ENCODE measurements around the gene CNN1. TPM values are rescaled to one million over a fixed set of nuclear protein-coding genes. Genes with fewer than 3 reads are reported as not detected.

Gene CNN1
- total RNA-seq, 2 experiments from 2014 or later, result not detected

- no peaks in the 10 kb centered on the region for H3K27me3 Mint-ChIP-seq
- ChIA-PET POLR2A (no interaction called here), CTCF (no interaction called here)
- H3K4me3 Mint-ChIP-seq, result no peak overlapping the region
- ATAC-seq (ENCODE audit: poor library complexity), result no peak
- peaks cover 21% of the 10 kb centered on the region for H3K36me3 ChIP-seq (ENCODE audit: insufficient read depth, low read length)
- no peaks in the 10 kb centered on the region for H3K9me3 Mint-ChIP-seq
- no peaks in the 10 kb centered on the region for H3K4me1 ChIP-seq (ENCODE audit: insufficient read depth, low read length)
- DNase-seq, result no peak
- no peak overlapping the region for H3K27ac Mint-ChIP-seq
- H3K27me3 ChIP-seq (ENCODE audit: control insufficient read depth in 1 of 2, insufficient read depth in 2 of 2, low read length in 2 of 2), result no peaks in the 10 kb centered on the region
- no peak overlapping the region for H3K27ac ChIP-seq (ENCODE audit: low read depth in 1 of 2, low read length in 2 of 2)
- no peaks in the 10 kb centered on the region for H3K4me1 Mint-ChIP-seq (ENCODE audit: low read depth)
- no peaks in the 10 kb centered on the region for H3K9me3 ChIP-seq (ENCODE audit: control insufficient read depth in 1 of 2, insufficient read depth in 1 of 2, low read length in 2 of 2)
- H3K36me3 Mint-ChIP-seq (ENCODE audit: low read depth), result peaks cover 38% of the 10 kb centered on the region
- no peak overlapping the region for H3K4me3 ChIP-seq (ENCODE audit: low read length)
- TF ChIP-seq CTCF (IDR thresholded peaks at IDR 0.05), result no peak
- intact Hi-C loops (cut with DNase I, micrococcal nuclease), result no loop called here
Observed at GRCh38 chr19:11495481-11495880, 43.2 kb upstream of the CNN1 start.

DNA sequence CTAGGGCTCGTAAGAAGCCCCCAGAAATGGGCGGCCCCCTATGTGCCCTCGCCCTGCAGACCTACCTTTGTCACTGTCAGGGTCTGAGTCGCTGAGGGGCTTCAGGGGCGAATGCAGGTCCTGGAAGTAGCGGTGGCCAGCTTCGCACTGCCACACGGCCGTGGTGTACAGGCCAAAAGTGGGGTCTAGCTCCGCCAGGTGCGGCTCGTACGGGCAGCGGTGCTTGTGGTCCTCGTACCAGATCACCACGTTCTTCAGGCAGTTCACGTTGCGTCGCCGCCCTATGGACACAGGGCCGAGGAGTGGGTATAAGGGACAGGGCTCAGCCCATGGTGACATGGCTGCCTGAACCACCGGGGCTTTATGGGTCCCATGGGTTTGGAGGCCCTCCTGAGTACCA, 42.8 kb upstream of the CNN1 start:
- Histone ChIP-seq H3K9me3 (ENCODE audit: control insufficient read depth in 1 of 2, insufficient read depth in 1 of 2, low read length in 2 of 2) (no peaks in the 10 kb centered on the region), H3K36me3 (ENCODE audit: insufficient read depth, low read length) (peaks cover 20% of the 10 kb centered on the region), H3K4me3 (ENCODE audit: low read length) (no peak overlapping the region), H3K27ac (ENCODE audit: low read depth in 1 of 2, low read length in 2 of 2) (no peak overlapping the region), H3K4me1 (ENCODE audit: insufficient read depth, low read length) (no peaks in the 10 kb centered on the region), H3K27me3 (ENCODE audit: control insufficient read depth in 1 of 2, insufficient read depth in 2 of 2, low read length in 2 of 2) (no peaks in the 10 kb centered on the region)
- no peak overlapping the region for H3K4me3 Mint-ChIP-seq
- peaks cover 34% of the 10 kb centered on the region for H3K36me3 Mint-ChIP-seq (ENCODE audit: low read depth)
- no peaks in the 10 kb centered on the region for H3K27me3 Mint-ChIP-seq
- intact Hi-C loops (cut with DNase I, micrococcal nuclease), result loop anchor here (1.0 to 2.0 kb wide), 2 partner anchors 91 kb away; no protein-coding TSS in a partner anchor
- DNase-seq (no peak), ATAC-seq (ENCODE audit: poor library complexity) (no peak)
- TF ChIP-seq CTCF (IDR thresholded peaks at IDR 0.05), result no peak
- CTCF ChIA-PET, result no interaction called here
- H3K4me1 Mint-ChIP-seq (ENCODE audit: low read depth), result no peaks in the 10 kb centered on the region
- POLR2A ChIA-PET, result no interaction called here
- H3K9me3 Mint-ChIP-seq, result no peaks in the 10 kb centered on the region
- H3K27ac Mint-ChIP-seq, result no peak overlapping the region

- intact Hi-C loops (cut with DNase I, micrococcal nuclease), result loop anchor here (1.0 to 2.0 kb wide), 2 partner anchors 90 to 91 kb away; no protein-coding TSS in a partner anchor
- H3K4me1 ChIP-seq (ENCODE audit: insufficient read depth, low read length), result no peaks in the 10 kb centered on the region
- H3K27ac ChIP-seq (ENCODE audit: low read depth in 1 of 2, low read length in 2 of 2), result no peak overlapping the region
- peak; percentile 37 to 74 (median 55) for DNase-seq
- peaks cover 17% of the 10 kb centered on the region for H3K36me3 ChIP-seq (ENCODE audit: insufficient read depth, low read length)
- POLR2A ChIA-PET, result no interaction called here
- Mint-ChIP-seq H3K9me3 (no peaks in the 10 kb centered on the region), H3K4me1 (ENCODE audit: low read depth) (no peaks in the 10 kb centered on the region), H3K27ac (no peak overlapping the region), H3K27me3 (no peaks in the 10 kb centered on the region), H3K4me3 (no peak overlapping the region), H3K36me3 (ENCODE audit: low read depth) (peaks cover 30% of the 10 kb centered on the region)
- H3K27me3 ChIP-seq (ENCODE audit: control insufficient read depth in 1 of 2, insufficient read depth in 2 of 2, low read length in 2 of 2), result no peaks in the 10 kb centered on the region
- H3K9me3 ChIP-seq (ENCODE audit: control insufficient read depth in 1 of 2, insufficient read depth in 1 of 2, low read length in 2 of 2), result no peaks in the 10 kb centered on the region
- CTCF ChIA-PET, result no interaction called here
- no peak overlapping the region for H3K4me3 ChIP-seq (ENCODE audit: low read length)
- ATAC-seq (ENCODE audit: poor library complexity), result peak; percentile 75
- TF ChIP-seq CTCF (IDR thresholded peaks at IDR 0.05), result peak; percentile 58
Observed at GRCh38 chr19:11496391-11497163, 42.1 kb upstream of the CNN1 start.
